ENCODE data around the gene UCN3.
"Not testable (repeated sequence)": the region's sequence is repeated elsewhere in the genome, so short reads cannot be mapped to it uniquely, and the experiment has no call there.

UCN3 gene

GRCh38 chr10:5369362-5370158, 4.8 kb downstream of the UCN3 start:
- DNase-seq (ENCODE audit: low read depth in 2 of 2), result no peak

GRCh38 chr10:5370493-5371352, 6.0 kb downstream of the UCN3 start:
- DNase-seq (ENCODE audit: low read depth in 2 of 2), result no peak

- no peak for DNase-seq (ENCODE audit: low read depth in 2 of 2)
These were observed 8.5 kb downstream of the UCN3 start for GRCh38 chr10:5373307-5373706.

- DNase-seq (ENCODE audit: low read depth in 2 of 2), result no peak
These were observed 9.3 kb downstream of the UCN3 start for GRCh38 chr10:5373891-5374611.

GRCh38 chr10:5376450-5376849, 11.7 kb downstream of the UCN3 start:
- DNase-seq (ENCODE audit: low read depth in 2 of 2), result no peak

- not testable (repeated sequence) for DNase-seq (ENCODE audit: low read depth in 2 of 2)
These were observed 14.4 kb downstream of the UCN3 start for GRCh38 chr10:5379202-5379601.

- not testable (repeated sequence) for DNase-seq (ENCODE audit: low read depth in 2 of 2)
These were observed 15.6 kb downstream of the UCN3 start for GRCh38 chr10:5380395-5380794.

- no peak for DNase-seq (ENCODE audit: low read depth in 2 of 2)
These were observed 16.4 kb downstream of the UCN3 start for GRCh38 chr10:5381187-5381586.

GRCh38 chr10:5385224-5385623, 20.5 kb downstream of the UCN3 start:
- no peak for DNase-seq (ENCODE audit: low read depth in 2 of 2)

GRCh38 chr10:5387169-5387568, 22.4 kb downstream of the UCN3 start:
- DNase-seq (ENCODE audit: low read depth in 2 of 2), result no peak

GRCh38 chr10:5390607-5391205, 25.9 kb downstream of the UCN3 start:
- no peak for DNase-seq (ENCODE audit: low read depth in 2 of 2)

- DNase-seq (ENCODE audit: low read depth in 2 of 2), result no peak
These were observed 27.0 kb downstream of the UCN3 start for GRCh38 chr10:5391790-5392189.

GRCh38 chr10:5393529-5393928, 28.8 kb downstream of the UCN3 start:
- no peak for DNase-seq (ENCODE audit: low read depth in 2 of 2)

- DNase-seq (ENCODE audit: low read depth in 2 of 2), result no peak
These were observed 30.4 kb downstream of the UCN3 start for GRCh38 chr10:5395168-5395567.

- no peak for DNase-seq (ENCODE audit: low read depth in 2 of 2)
These were observed 32.0 kb downstream of the UCN3 start for GRCh38 chr10:5396556-5397300.

- DNase-seq (ENCODE audit: low read depth in 2 of 2), result no peak
These were observed 34.6 kb downstream of the UCN3 start for GRCh38 chr10:5399332-5399731.

GRCh38 chr10:5400468-5401240, 35.9 kb downstream of the UCN3 start:
- DNase-seq (ENCODE audit: low read depth in 2 of 2), result no peak

GRCh38 chr10:5402798-5403197, 38.0 kb downstream of the UCN3 start:
- DNase-seq (ENCODE audit: low read depth in 2 of 2), result no peak

- DNase-seq (ENCODE audit: low read depth in 2 of 2), result no peak
These were observed 39.7 kb downstream of the UCN3 start, which contains the start of gene TUBAL3 for GRCh38 chr10:5404208-5405041. Gene TUBAL3 (minus strand): TSS chr10:5404828. CDS start chr10:5404792, 36 bp downstream.

All from stimulated activated CD4-positive, alpha-beta T cell treated with anti-CD3 and anti-CD28 coated beads, Interleukin-1b, Interleukin-23, amount 100 ng/mL, for 4 hours (primary cell).